DMS 273 (cell line): ENCODE measurements around the gene RNASE4.
"Not testable (repeated sequence)": the region's sequence is repeated elsewhere in the genome, so short reads cannot be mapped to it uniquely, and the experiment has no call there.

Experiments used
- DNase-seq: peaks from one replicate; lab custom pipeline; 2025; ENCODE audit not compliant: unreplicated experiment; lab: John Stamatoyannopoulos, UW

The RNASE4 gene

DNA sequence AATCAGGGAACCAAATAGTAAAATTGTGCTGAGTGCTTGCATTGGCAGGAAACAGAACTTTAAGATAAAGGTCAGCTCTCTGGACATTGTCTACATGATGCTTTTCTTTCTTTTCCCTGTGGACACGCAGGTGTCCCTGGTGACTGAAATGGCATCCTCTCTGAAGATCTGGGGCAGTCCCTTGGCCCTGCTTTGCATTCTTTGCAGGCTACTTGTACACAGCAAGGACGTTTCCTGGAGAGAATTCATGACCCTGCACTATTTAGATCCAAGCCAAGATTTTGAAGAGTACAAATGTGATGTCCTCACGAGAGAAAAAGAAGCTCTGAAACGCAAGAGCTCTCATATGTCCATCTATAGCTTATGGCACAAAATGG lies 50.1 kb downstream of the RNASE4 start:
- DNase-seq, result no peak

GRCh38 chr14:20738292-20738691 lies 53.9 kb downstream of the RNASE4 start:
- not testable (repeated sequence) for DNase-seq

DNA sequence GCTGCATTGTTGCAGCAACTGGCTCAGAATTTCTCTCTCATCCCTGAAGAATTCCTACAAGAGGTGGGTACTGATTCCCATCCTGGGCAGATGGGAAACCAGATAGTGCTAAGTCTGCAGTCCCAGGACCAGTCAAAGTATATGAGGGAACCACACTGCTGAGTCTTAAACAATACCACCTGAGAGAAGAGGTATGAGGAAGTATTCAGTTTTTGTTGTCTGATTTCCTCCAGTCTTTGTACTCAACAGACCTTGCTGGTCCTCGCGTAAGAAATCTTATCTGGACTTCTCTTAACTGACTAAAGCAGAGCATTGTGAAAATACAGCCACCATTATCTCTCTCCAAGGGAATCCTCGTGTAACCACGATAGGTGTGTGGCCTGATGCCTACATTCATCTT lies 57.8 kb downstream of the RNASE4 start:
- no peak for DNase-seq

DNA sequence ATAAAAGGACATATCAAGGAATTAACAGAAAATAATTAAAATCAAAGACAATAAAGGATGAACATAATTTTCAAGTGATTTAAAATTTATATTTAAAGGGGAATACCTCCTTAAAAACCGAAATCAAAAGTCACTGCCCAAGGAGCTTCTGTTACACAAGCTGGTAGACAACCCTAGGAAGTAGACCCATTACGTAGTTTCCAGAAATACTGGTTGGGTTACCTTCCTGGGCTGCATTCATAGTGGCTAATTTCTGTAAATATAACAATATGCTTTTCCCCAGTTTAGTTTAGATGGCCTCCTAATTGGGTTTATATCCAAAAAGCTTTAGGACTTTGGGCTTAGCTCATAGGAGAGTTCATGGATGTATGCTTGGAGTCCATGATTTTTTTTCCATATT lies 59.2 kb downstream of the RNASE4 start:
- no peak for DNase-seq

DNA sequence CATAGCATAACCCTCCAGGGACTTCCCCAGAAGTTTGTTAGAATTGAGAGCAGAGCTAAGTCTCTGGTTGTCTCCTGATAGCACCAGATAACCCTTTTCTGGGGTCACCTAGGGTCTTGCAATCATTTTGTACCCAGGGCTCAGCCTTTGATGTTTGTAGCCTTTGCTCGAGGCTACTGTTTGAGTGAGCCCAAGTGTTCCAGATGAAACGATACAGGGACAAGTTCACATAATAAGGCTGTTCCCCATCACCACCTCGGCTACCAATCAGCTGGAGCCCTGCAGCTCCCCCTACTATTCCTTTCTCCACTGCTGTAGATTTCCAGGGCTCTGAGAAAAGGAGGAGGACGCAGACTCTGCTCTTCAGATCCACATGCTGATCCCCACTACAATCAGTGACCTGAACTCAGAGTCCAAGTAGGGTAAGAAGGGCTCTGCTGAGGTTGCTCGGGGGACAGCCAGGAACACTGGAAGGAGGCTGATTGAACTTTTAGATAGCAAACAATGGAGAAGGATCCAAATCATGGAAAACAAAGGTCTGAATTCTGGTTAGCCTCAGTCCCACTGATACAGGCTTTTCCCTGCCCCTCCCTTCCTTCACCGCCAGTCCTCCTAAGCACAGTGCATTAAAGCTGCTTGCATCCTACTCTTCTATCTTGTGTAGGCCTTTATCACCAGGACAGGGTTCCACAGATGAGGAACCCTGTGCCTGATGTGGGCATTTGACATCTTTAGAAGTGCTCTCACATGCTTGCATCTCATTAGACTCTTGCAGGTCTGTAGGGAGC lies 61.4 kb downstream of the RNASE4 start, which contains the start of gene EDDM3A:
EDDM3A (plus strand) TSS at position 317 of the 788 bp plus-strand sequence. CDS start 1,694 bp downstream, outside the sequence.
- no peak for DNase-seq

GRCh38 chr14:20746566-20746965 lies 62.2 kb downstream of the RNASE4 start:
- DNase-seq, result no peak

DNA sequence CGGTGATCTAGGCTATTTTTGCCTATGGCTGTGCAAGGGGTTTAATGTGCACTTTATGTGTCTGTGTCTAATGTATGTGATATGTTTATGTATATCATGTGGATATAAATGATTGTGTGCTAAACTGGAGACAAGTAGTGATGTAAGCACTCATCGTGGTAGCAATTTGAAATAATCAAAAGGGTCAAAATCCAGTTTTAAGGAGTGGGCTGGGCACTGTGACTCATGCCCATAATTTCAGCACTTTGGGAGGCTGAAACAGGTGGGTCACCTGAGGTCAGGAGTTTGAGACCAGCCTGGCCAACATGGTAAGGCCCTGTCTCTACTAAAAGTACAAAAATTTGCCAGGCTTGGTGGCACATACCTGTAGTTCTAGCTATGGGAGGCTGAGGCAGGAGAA lies 64.1 kb downstream of the RNASE4 start:
- no peak for DNase-seq

GRCh38 chr14:20750194-20750593 lies 65.8 kb downstream of the RNASE4 start:
- DNase-seq, result no peak
